ENCODE measurements around the gene UCK2.
"Not testable (repeated sequence)": the region's sequence is repeated elsewhere in the genome, so short reads cannot be mapped to it uniquely, and the experiment has no call there.

DNA sequence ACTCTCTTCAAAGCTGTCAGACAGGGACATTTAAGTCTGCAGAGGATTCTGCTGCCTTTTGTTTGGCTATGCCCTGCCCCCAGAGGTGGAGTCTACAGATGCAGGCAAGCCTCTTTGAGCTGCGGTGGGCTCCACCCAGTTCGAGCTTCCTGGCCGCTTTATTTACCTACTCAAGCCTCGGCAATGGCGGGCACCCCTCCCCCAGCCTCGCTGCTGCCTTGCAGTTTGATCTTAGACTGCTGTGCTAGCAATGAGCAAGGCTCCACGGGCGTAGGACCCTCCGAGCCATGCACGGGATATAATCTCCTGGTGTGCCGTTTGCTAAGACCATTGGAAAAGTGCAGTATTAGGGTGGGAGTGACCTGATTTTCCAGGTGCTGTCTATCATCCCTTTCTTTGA is 43.9 kb upstream of the UCK2 start:
- TF ChIP-seq MYC (IDR thresholded peaks at IDR 0.05; ENCODE audit: borderline replicate concordance, low read length); ZSCAN20 (CRISPR knock-in tag; IDR thresholded peaks at IDR 0.05); MAX (IDR thresholded peaks at IDR 0.05): not testable (repeated sequence)
- TF ChIP-seq, protein P1, sequence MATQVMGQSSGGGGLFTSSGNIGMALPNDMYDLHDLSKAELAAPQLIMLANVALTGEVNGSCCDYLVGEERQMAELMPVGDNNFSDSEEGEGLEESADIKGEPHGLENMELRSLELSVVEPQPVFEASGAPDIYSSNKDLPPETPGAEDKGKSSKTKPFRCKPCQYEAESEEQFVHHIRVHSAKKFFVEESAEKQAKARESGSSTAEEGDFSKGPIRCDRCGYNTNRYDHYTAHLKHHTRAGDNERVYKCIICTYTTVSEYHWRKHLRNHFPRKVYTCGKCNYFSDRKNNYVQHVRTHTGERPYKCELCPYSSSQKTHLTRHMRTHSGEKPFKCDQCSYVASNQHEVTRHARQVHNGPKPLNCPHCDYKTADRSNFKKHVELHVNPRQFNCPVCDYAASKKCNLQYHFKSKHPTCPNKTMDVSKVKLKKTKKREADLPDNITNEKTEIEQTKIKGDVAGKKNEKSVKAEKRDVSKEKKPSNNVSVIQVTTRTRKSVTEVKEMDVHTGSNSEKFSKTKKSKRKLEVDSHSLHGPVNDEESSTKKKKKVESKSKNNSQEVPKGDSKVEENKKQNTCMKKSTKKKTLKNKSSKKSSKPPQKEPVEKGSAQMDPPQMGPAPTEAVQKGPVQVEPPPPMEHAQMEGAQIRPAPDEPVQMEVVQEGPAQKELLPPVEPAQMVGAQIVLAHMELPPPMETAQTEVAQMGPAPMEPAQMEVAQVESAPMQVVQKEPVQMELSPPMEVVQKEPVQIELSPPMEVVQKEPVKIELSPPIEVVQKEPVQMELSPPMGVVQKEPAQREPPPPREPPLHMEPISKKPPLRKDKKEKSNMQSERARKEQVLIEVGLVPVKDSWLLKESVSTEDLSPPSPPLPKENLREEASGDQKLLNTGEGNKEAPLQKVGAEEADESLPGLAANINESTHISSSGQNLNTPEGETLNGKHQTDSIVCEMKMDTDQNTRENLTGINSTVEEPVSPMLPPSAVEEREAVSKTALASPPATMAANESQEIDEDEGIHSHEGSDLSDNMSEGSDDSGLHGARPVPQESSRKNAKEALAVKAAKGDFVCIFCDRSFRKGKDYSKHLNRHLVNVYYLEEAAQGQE (IDR thresholded peaks at IDR 0.05) = not testable (repeated sequence)

All from A549 (cell line).